Bone marrow (tissue), 2 donors: ENCODE results near the gene SELENOP.
"Not testable (repeated sequence)": the region's sequence is repeated elsewhere in the genome, so short reads cannot be mapped to it uniquely, and the experiment has no call there.

Source experiments
- DNase-seq, 2 donors: peaks; one replicate each; lab custom pipeline; 2025; lab: John Stamatoyannopoulos, UW

Gene SELENOP

GRCh38 chr5:42826757-42827515 lies 15.2 kb upstream of the SELENOP start:
- DNase-seq = no peak

- DNase-seq = no peak
Observed at GRCh38 chr5:42825422-42826148, 13.9 kb upstream of the SELENOP start.

GRCh38 chr5:42824347-42824976 lies 12.8 kb upstream of the SELENOP start:
- DNase-seq = no peak

- DNase-seq = no peak
Observed at GRCh38 chr5:42822548-42822947, 10.9 kb upstream of the SELENOP start.

- no peak for DNase-seq
Observed at GRCh38 chr5:42819745-42820144, 8.1 kb upstream of the SELENOP start.

- not testable (repeated sequence) for DNase-seq
Observed at GRCh38 chr5:42816546-42816945, 4.9 kb upstream of the SELENOP start.

- DNase-seq = no peak
Observed at GRCh38 chr5:42813533-42813932, 1.8 kb upstream of the SELENOP start.

- no peak for DNase-seq
Observed at GRCh38 chr5:42812620-42813019, 928 bp upstream of the SELENOP start.

- DNase-seq = no peak
Observed at GRCh38 chr5:42810834-42811590, 680 bp downstream of the SELENOP start.

GRCh38 chr5:42808888-42809611 lies 2.6 kb downstream of the SELENOP start:
- DNase-seq = no peak

- DNase-seq = no peak
Observed at GRCh38 chr5:42807722-42808447, 3.8 kb downstream of the SELENOP start.

- no peak for DNase-seq
Observed at GRCh38 chr5:42806701-42807262, 4.9 kb downstream of the SELENOP start.

- no peak for DNase-seq
Observed at GRCh38 chr5:42806004-42806700, 5.5 kb downstream of the SELENOP start.

- DNase-seq = no peak
Observed at GRCh38 chr5:42804717-42805339, 6.9 kb downstream of the SELENOP start.

- no peak for DNase-seq
Observed at GRCh38 chr5:42801516-42802166, 10.1 kb downstream of the SELENOP start.

GRCh38 chr5:42800748-42801330 lies 10.9 kb downstream of the SELENOP start:
- no peak for DNase-seq

GRCh38 chr5:42799668-42800114 lies 12.0 kb downstream of the SELENOP start:
- DNase-seq = no peak

GRCh38 chr5:42799241-42799608 lies 12.5 kb downstream of the SELENOP start:
- no peak for DNase-seq
